NAMALWA (cell line): Measurements from ENCODE around the gene SETD3.
"Not testable (repeated sequence)": the region's sequence is repeated elsewhere in the genome, so short reads cannot be mapped to it uniquely, and the experiment has no call there.

Experiments used
- DNase-seq: peaks from one replicate; pipeline ENCODE4 v3.0.0-alpha.2; 2015; ENCODE audit warnings: low spot score

SETD3 gene

GRCh38 chr14:99359906-99360305, 120.8 kb downstream of the SETD3 start:
- no peak for DNase-seq

GRCh38 chr14:99357916-99358390, 122.7 kb downstream of the SETD3 start:
- DNase-seq, result no peak

DNA sequence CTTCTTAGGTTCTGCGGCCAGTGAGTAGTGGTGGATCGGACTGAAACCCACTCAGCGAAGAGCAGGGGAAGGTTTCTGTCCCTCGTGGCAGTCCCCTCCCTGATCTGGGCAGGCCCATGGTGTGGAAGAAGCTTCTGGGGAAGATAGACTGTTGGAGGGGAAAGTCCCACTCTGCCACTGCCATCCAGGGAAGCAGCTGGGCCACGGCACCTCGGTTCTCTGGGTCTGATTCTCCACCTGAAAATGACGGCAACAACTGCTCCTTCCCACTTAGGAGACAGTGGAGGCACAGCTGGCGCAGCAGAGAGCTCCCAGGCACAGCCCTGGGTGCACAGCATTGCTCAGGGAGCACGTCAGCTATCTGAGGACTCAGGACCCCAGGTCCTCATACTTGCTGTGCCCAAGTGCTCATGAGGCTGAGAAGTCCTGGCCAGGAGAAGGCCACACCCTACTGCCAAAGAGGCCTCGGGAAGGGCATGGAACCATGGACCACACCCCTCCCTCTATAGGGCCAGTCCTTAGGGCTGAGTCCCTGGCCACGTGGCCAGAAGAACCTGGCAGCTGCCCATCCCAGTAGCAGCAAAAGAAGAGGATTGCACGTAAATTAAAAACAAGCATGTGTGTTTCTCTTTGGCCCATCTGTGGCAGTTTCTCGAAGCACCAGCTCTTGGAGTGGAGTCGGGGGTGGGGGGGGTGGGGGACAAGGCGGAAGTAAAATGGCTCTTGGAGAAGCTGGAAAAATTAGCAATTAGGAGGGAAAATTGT, 123.3 kb downstream of the SETD3 start:
- DNase-seq, result no peak

DNA sequence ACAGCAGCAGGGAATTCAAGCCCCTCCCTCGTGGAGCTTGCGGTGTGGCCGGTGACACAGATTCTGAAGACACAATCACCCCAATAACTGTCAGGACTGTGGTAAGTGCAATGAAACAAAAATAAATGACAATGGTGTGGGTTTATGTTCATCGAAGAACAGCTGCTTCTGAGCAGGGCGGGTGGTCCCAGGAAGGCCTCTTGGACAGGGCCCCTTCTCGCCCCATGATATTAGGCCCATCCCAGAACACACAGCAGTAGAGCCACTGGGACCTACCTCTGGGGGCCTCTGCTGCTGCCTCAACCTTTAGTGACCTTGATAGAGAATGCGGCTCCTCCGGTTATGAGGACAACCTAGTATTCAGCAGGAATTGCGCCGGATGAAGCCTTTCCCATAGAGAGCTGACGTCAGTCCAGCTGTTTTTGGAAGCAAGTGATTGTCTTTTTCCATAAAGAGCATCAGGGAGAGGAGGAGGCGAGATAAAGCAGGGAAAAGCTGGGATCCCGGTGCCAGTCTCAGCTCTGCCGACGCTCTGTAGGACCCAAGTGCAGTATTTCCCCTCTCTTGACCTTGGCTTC, 124.5 kb downstream of the SETD3 start:
- DNase-seq, result no peak

DNA sequence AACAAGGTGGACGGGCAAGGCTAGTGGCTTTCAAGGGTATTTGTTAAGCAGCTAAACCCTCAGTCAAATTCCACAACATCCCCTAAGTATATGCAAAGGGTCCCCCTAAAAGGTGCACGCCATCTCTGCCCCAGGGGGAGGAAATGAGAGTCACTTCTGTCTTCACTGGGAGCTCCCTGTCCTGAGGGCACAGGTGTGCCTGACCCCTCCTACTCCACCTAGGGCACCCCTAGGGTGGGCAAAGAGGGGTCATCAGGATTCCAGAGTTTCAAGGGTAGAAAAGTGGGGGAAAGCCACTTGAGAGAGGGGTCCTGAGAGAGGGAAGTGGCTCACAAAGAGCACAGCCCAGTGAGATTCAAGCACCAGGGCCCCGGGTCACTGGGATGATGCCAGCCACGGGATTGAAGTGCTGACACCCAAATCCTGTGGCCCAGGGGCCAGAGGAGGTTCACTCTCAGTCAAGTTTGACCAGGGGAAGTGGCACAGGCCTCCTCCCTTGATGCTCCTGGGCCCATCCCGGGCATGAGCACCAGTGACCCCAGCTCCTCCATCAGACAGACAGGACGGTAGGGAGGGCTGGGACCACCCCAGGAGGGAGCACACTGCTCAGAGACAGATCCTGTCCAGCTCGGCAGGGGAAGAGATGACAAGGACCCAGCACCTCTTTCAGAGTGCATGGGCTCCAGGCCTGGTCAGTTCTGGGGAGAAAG, 126.3 kb downstream of the SETD3 start:
- DNase-seq, result no peak

- DNase-seq, result no peak
Measured at GRCh38 chr14:99352688-99353280, 127.9 kb downstream of the SETD3 start.

- no peak for DNase-seq
Measured at GRCh38 chr14:99351166-99352007, 129.3 kb downstream of the SETD3 start.

DNA sequence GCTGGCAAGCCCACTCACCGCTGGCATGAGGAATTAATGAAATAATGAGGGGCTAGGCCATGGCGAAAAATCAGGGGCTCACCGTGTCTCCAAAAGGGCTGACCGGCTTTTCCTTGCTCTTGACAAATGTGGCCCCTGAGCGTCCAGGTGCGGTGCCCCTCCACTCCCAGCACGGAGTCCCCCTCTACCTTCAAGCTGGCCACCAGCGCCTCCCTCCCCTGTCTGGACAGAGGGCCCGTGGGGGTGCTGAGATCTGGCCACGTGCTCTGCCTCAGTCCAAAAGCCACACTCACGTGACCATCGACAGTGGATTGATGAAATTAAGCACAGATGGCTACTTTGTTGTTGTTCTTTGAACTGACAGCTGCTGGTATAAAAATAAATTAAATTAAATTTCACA, 129.9 kb downstream of the SETD3 start:
- DNase-seq, result no peak

GRCh38 chr14:99349721-99350495, 130.8 kb downstream of the SETD3 start:
- DNase-seq, result no peak

DNA sequence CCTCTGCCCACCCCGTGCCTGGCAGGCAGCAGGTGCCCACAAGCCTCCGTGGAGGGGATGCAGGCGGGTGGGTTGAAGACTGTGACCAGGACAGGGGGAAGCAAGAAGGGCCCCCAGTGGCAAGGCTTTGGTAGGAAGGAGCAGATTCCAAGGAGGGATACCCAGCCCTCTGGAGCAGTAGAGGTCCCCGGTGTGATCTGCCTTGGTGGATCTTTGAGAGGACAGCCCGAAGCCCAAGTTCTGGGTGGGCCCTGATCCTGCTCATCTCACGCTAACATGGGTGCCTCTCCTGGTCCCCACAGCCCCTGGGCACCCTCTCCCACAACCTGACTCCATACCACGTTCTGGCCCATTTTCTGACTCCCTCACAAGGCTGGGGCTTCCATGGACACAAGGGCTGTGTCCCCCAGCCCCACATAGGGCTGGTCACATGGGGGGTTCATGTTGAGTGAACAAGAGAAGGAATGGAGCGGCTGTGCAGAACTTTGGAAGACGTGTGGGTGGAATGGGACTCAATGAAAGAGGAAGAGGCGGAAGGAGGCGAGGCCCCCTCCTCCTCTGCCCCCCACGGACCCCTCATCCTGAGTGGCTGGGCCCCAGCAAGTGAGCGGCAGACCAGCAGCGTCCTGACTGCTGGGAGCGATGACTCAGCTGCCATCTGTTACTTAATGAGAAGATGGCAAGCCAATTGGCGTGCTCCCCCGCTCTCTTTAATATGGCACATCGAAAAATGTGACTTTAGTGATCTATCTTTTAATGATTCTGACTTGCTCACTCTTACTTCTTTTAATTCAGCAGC, 131.6 kb downstream of the SETD3 start:
- DNase-seq, result no peak

DNA sequence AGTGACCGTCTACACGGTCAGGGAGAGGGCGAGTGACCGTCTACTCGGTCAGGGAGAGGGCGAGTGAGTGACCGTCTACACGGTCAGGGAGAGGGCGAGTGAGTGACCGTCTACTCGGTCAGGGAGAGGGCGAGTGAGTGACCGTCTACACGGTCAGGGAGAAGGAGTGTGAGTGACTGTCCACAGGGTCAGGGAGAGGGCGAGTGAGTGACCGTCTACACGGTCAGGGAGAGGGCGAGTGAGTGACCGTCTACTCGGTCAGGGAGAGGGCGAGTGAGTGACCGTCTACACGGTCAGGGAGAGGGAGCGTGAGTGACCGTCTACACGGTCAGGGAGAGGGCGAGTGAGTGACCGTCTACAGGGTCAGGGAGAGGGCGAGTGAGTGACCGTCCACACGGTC, 132.4 kb downstream of the SETD3 start:
- DNase-seq, result not testable (repeated sequence)
